Prostate gland (tissue), 2 donors: ENCODE results near the gene TCERG1. TPM values are rescaled to one million over a fixed set of nuclear protein-coding genes. Genes with fewer than 3 reads are reported as not detected.

ENCODE experiments used
- DNase-seq: peaks from one replicate; pipeline ENCODE4 v3.0.0-alpha.2; 2019; ENCODE audit warnings: low spot score
- H3K27ac ChIP-seq, 2 donors: fragments of 200-600 bp; sonication (generic); 2 replicates each; pipeline ENCODE4 v1.5.1; 2017 to 2019
- H3K27me3 ChIP-seq: fragments of 200-600 bp; sonication (generic); replicated peaks from 2 replicates; pipeline ENCODE4 v1.5.1; 2019; ENCODE audit not compliant: insufficient read depth
- H3K36me3 ChIP-seq, 2 donors: fragments of 200-600 bp; sonication (generic); 1 replicate in 1 of 2; 2 replicates in 1 of 2; pipeline versions ENCODE4 v1.5.1 to v1.8.1; 2017 to 2019
- H3K4me1 ChIP-seq: fragments of 200-600 bp; sonication (generic); replicated peaks from 2 replicates; pipeline ENCODE4 v1.5.1; 2019
- H3K4me3 ChIP-seq, 2 donors: fragments of 200-600 bp; sonication (generic); 2 replicates each; pipeline ENCODE4 v1.5.1; 2017 to 2019
- H3K9me3 ChIP-seq: fragments of 200-600 bp; sonication (generic); 2 replicates; pipeline ENCODE4 v1.5.1; 2017
- CTCF ChIP-seq, 4 experiments: fragments of 200-600 bp in 2 of 4; fragments of 450-650 bp in 2 of 4; sonication (generic) in 2 of 4; IDR thresholded peaks; 1 replicate in 3 of 4; 2 replicates in 1 of 4; pipeline ENCODE4 v1.5.1; 2016 to 2019; ENCODE audit warnings: antibody characterized with exemption in 4 of 4, mild to moderate bottlenecking in 2 of 4, moderate library complexity in 2 of 4
- POLR2A ChIP-seq: fragments of 450-650 bp; IDR thresholded peaks from one replicate; pipeline ENCODE4 v1.6.1; 2016; ENCODE audit warnings: antibody characterized with exemption, mild to moderate bottlenecking
- POLR2AphosphoS5 ChIP-seq: sonication (generic); formaldehyde crosslinking; IDR thresholded peaks from one replicate; pipeline ENCODE4 v1.6.1; 2017; ENCODE audit warnings: antibody characterized with exemption
- WGBS: methylation state at CpG from one replicate; pipeline ENCODE4 v1.1.5; 2018; 5-methylcytosine and 5-hydroxymethylcytosine counted together
- intact Hi-C: fragments of 100-400 bp; cut with DNase I; formaldehyde crosslinking; loops from one replicate; pipeline ENCODE4 v1.14.2; 2022
- total RNA-seq, 2 donors: library from RNA; depleted of rRNA; stranded (reverse); fragments of >200 nt; gene quantifications; one replicate each; pipeline ENCODE4 v1.1.0, GENCODE V29; 2016

The TCERG1 gene
- total RNA-seq, 2 donors from 2014 or later: 41.4 to 83.0 TPM

GRCh38 chr5:146463446-146463845 is 16.3 kb downstream of the TCERG1 start:
- no peaks in the 10 kb centered on the region for H3K27me3 ChIP-seq
- DNase-seq: no peak
- H3K4me1 ChIP-seq: no peaks in the 10 kb centered on the region
- no peak overlapping the region for H3K4me3 ChIP-seq
- H3K36me3 ChIP-seq: peaks cover 0 to 4% of the 10 kb centered on the region in 2 donors
- intact Hi-C loops: no loop called here
- 89% methylated on average over 6 of the region's 6 CpGs for WGBS
- no peaks in the 10 kb centered on the region for H3K9me3 ChIP-seq
- H3K27ac ChIP-seq: no peak overlapping the region
- TF ChIP-seq CTCF (IDR thresholded peaks at IDR 0.05): no peak
- no peak for TF ChIP-seq POLR2AphosphoS5
- TF ChIP-seq POLR2A: no peak

- Histone ChIP-seq H3K36me3 (peaks cover 0 to 7% of the 10 kb centered on the region in 2 donors), H3K27ac (no peak overlapping the region), H3K9me3 (no peaks in the 10 kb centered on the region), H3K4me1 (no peaks in the 10 kb centered on the region), H3K4me3 (no peak overlapping the region), H3K27me3 (no peaks in the 10 kb centered on the region)
- intact Hi-C loops: no loop called here
- peak in 3 of 4 experiments; percentile 24 to 40 (median 29) for TF ChIP-seq CTCF (IDR thresholded peaks at IDR 0.05)
- TF ChIP-seq POLR2A: no peak
- TF ChIP-seq POLR2AphosphoS5: no peak
- DNase-seq: no peak
- 61% methylated on average over 3 of the region's 3 CpGs for WGBS
These were observed 19.6 kb downstream of the TCERG1 start for GRCh38 chr5:146466521-146467349.

DNA sequence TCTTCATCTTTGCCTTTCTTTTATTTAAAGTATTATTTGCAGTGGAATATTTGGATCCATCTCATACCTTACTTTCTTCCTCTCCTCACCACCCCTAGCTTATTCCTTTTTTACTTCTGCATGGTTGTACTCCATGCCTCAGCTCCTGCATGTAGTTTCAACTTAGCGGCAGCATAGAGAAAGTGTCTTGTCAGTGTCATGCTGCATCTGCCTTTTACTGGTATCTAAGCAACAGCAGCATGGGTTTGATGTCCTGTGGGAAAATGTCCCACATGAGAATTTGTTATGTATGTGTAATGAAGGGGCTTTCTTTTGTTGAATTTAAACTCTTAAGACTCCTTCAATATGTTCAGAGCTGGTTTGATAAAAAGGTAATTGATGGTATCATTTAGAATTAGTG is 20.6 kb downstream of the TCERG1 start:
- no peak overlapping the region for H3K27ac ChIP-seq
- H3K27me3 ChIP-seq: no peaks in the 10 kb centered on the region
- H3K4me1 ChIP-seq: no peaks in the 10 kb centered on the region
- WGBS: 96% methylated on average over 1 of the region's 1 CpG
- H3K4me3 ChIP-seq: no peak overlapping the region
- H3K9me3 ChIP-seq: no peaks in the 10 kb centered on the region
- intact Hi-C loops: no loop called here
- peaks cover 0 to 7% of the 10 kb centered on the region in 2 donors for H3K36me3 ChIP-seq
- no peak for DNase-seq
- no peak for TF ChIP-seq POLR2A

- no peaks in the 10 kb centered on the region for H3K4me1 ChIP-seq
- H3K27ac ChIP-seq: no peak overlapping the region
- no peaks in the 10 kb centered on the region for H3K27me3 ChIP-seq
- peaks cover 0 to 7% of the 10 kb centered on the region in 2 donors for H3K36me3 ChIP-seq
- DNase-seq: no peak
- H3K4me3 ChIP-seq: no peak overlapping the region
- WGBS: 93% methylated on average over 1 of the region's 1 CpG
- no peak for TF ChIP-seq POLR2AphosphoS5
- no peak for TF ChIP-seq POLR2A
- no peak for TF ChIP-seq CTCF (IDR thresholded peaks at IDR 0.05)
- no peaks in the 10 kb centered on the region for H3K9me3 ChIP-seq
- intact Hi-C loops: no loop called here
These were observed 26.9 kb downstream of the TCERG1 start for GRCh38 chr5:146474065-146474464.

DNA sequence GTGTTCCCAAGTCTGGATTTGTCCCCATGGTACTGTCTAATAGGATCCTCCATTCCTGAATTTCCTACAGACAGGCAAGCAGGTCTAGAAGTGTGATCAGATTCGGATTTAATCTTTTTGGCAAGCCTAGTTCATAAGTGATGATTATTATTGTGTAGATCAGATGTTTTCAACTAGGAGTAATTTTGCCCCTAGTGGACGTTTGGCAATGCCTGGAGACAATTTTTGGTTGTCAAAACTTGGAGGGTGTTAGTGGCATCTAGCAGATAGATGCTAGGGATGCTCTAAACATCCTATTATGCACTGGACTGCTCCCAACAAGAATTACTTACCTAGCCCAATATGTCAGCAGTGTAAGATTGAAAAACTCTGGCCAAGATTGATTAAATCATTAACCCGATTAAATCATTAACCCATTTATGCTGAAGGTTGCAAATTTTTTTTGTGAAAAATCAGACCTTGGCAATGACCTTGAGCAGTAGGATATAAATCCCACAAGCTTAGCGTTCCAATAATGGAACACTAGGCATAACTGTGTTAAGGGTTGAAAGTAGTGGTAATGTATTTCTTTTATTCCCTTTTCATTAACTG is 28.2 kb downstream of the TCERG1 start:
- Histone ChIP-seq H3K27ac (no peak overlapping the region), H3K9me3 (no peaks in the 10 kb centered on the region), H3K36me3 (peaks cover 0 to 7% of the 10 kb centered on the region in 2 donors), H3K4me3 (no peak overlapping the region), H3K27me3 (no peaks in the 10 kb centered on the region), H3K4me1 (no peaks in the 10 kb centered on the region)
- no peak for TF ChIP-seq POLR2AphosphoS5
- TF ChIP-seq CTCF (IDR thresholded peaks at IDR 0.05): no peak
- TF ChIP-seq POLR2A: no peak
- no peak for DNase-seq
- 89% methylated on average over 4 of the region's 4 CpGs for WGBS
- intact Hi-C loops: no loop called here
